NCI-H1105 (cell line): ENCODE data around the gene KRT28.
"Not testable (repeated sequence)": the region's sequence is repeated elsewhere in the genome, so short reads cannot be mapped to it uniquely, and the experiment has no call there.

Source experiments
- DNase-seq: peaks from one replicate; lab custom pipeline; 2025; lab: John Stamatoyannopoulos, UW

KRT28 gene

DNA sequence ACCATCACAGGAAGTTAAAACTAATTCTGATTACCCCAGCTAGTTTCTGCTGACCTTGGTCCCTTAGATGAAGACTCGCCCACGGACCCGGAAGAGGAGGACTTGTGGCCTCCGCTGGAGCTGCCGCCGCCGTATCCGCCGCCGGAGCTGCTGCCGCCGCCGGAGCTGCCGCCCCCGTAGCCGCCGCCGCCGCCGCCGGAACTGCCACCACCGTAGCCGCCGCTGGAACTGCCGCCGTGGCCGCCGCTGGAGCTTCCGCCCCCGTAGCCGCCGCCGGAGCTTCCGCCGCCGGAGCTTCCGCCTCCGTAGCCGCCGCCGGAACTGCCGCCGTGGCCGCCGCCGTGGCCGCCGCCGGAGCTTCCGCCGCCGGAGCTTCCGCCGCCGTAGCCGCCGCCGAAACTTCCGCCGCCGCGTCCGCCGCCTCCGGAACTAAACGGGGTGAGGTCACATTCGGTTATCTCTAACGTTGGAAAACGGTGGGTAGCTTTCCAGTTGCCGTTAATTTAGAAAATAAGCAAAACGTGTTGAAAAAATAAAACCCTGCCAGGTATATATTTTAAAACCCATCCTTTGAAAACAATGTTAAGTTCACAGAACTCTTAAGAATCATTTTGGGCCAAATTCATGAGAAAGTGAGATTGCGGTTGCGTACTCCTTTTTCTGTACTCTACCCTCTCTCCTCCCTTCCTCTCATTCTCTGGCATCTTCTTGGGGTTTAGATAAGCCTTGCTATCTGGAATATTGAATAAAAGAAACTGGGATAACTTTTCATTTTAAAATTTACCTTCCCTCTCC is 19.2 kb upstream of the KRT28 start:
- peak; percentile 73 for DNase-seq

DNA sequence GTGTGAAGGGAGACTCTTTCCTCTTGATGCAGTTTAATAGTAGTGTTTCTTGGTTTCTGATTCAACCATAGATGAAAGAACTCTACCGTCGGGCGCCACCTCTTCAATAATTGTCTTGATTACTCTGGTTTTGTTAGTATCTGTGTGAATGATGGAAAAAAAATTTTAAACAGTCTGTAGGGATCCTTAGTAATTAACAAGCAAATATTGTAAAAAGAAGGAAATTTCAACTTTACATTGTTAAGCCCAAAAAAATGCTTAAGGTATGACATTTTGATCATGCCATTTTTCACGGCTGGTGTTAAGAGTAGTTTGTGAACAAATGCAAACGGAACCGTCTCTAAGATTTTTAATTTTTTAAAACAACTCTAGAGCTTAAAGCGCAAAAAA is 18.6 kb upstream of the KRT28 start:
- no peak for DNase-seq

DNA sequence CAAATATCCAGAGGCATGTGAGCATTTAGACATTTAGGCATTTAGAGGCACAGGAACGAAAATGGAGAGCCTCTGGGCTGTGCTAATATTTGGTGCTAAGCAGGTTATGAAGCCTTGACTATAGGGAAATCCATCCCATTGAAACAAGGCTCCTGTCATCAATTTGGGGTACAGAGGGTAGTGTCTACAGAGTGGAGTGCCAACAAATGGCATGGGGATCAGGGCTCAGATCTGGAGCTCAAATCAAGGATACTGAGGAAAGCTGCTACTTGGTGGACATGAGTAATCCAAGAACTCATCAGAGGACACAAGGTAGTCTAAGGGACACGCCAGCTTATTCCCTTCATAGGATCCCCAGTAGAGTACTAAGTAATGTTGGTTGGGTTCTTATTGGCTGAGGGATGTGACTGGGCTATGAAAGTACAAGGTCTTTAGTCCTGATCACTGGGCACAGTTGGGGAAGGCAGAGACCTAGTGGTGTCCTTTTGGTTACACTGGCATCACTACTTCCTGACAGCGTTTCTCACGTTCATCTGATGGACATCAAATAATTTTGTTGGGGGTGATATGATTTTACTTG is 17.4 kb upstream of the KRT28 start:
- no peak for DNase-seq

DNA sequence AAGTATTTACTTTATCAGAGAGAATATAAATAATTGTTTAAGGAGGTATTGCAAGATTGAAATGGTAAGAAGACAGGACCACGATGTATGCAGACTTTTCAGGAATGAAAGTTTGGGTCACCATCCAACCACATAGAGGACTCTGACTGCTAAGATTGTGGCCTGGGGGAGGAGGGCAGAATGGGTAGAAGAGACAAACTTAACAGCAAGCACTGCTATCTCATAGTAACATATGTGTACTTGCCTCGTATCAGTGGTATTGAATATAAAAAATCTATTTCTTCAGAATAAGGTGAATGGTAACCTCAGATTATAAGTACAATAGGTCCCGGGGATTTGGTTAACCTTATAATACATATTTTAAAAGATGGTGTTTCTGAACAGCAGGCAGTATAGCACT is 16.8 kb upstream of the KRT28 start:
- DNase-seq: no peak

DNA sequence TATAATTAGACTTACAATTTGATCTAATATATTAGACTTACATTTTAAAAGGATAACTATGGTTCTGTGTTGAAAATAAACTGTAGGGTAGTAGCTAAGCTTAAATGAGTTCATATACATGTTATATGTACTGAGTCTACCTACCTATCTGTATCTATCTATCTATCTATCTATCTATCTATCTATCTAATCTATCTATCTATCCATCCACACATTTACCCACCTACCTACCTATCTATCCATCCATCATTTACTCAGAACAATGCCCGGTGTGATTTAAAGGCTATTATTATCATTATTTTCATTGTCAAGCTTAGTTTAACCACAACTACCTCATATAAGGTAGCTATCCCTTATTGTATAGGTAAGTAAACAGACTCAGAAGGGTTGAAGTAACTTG is 15.6 kb upstream of the KRT28 start:
- no peak for DNase-seq

DNA sequence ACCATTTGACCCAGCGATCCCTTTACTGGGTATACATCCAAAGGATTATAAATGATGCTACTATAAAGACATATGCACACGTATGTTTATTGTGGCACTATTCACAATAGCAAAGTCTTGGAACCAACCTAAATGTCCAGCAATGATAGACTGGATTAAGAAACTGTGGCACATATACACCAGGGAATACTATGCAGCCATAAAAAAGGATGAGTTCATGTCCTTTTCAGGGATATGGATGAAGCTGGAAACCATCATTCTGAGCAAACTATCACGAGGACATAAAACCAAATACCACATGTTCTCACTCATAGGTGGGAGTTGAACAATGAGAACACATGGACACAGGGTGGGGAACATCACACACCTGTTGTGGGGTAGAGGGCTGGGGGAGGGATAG is 14.9 kb upstream of the KRT28 start:
- DNase-seq: not testable (repeated sequence)

DNA sequence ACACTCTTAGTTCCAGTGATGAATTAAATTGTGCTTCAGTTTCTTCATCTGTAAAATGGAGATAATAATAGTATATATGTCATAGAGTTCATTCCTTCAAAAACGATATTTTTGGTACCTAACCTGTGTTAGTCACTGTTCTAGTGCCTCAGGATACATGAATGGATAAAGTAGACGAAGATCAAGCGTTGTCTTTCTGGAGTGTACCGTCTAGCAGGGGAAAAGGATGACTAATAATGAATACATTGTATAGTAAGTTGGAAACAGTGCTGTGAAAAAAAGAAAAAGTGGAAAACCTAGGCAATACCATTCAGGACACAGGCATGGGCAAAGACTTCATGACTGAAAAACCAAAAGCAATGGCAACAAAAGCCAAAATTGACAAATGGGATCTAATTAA is 14.0 kb upstream of the KRT28 start:
- no peak for DNase-seq

DNA sequence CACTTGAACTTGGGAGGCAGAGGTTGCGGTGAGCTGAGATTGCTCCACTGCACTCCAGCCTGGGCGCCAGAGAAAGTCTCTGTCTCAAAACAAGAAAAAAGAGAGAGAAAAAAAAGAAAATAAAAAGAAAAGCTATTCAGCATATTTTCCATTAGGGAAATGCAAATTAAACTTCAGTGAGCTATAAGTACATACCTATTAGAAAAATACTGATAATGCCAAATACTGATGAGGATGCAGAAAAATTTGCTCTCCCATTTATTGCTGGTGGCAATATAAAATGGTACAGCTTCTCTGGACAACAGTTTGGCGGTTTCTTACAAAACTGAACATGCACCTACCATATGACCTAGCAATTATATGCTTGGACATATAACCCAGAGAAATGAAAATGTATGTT is 12.9 kb upstream of the KRT28 start:
- DNase-seq: no peak

DNA sequence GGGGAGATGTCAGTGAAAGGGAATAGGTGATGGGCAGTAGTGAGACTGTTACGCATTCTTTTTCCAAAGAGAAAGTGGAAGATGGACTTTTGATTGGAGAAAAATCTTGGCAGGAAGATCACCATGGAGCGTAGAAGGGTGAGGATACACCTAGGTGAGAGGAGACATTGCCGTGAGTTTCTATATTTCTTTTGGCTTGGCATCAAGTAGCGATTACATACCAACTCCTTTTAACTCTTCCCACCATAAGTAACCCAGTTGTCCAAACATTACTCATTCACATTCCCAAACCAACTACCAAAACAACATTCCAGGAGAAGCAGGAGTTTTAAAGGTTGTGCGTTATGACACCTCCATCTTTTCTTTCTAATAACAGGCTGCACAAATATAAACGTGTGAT is 10.7 kb upstream of the KRT28 start:
- no peak for DNase-seq

DNA sequence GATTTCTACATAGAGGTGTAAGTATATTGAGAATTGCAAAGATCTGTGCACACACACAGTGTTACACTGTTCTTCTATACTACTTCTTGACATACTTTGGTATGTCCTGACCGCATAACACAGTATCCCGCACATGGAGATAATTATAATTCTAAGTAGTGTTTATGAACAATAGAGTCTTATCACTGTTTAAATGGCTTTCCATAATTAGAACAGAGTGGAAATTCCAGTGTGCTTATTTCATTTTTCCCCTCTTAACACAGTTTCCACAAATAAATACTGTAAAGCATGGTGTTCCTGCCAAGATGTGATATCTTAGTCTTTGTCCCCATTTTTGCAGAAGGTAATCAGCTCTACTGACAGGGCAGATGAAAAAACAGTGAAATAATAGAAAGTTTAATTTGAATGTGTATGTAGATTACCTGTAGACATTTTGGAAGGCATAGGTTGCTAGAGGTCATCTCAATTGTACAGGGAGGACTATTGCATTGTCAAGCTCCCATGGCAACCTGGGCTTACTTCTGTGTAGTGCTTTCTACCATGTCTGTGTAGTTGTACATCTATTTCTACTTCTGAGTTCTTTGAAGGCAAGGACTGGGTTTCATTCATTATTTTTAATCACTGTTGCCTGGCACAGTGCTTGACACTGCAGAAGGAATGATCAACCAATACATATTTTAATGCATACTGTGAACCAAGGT is 10.1 kb upstream of the KRT28 start:
- no peak for DNase-seq

DNA sequence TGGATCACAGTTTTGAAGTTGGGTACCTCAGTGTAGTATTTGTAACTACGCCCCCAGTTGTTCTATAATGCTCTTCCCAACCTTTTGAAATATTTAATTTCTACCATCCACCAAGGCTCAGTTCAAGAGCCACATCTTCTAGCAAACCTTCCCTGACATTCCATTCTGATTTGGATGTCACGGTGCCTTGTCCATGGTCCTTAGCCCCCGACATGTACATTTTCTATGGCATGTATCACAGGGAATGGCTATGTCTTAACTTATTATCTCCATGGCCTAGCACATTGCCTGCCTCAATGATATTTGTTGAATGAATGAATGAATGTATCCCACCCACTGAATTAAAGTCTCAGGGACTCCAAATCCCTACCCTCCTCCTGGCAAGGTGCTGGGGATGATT is 6.4 kb upstream of the KRT28 start:
- DNase-seq: no peak

DNA sequence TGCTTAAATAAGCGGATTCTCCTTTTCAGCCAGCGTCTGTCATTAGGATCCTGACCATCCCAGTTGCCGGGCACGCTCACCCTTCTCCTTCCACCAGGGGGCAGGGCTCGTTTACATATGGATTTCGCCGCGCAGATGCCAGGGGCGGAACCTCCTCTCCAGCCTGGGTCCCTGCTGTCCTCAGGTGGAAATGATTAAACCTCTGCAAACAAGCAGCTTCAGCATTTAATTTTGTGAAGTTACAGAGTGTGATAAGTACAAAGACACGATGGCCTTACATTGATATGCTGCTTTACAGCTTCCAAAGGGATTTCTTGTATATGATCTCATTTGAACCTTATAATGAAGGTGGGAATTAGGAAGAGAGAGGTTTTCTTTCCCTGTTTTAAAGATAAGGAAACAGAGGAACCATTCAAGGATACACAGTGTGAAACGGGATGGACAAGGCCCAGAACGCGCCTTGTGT is 3.9 kb upstream of the KRT28 start:
- peak; percentile 63 for DNase-seq

DNA sequence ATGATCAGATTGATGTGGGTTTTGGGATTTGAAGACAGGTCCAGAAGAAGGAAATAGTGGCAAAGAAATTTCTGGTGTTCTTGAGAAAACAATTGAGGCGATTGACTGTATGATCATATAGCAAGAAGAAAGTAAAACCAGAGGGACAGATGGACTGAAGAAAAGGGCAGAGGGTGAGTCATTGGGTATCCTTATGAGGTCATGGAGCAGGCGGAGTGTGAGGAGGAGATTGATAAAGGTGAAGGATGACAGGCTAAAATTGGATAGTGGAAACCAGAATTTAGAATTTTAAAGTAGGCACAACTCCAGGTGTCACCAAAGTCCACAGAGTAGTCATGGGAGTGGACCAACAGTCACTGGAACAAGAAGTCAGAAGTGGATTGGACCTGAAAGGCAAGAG is 1.4 kb upstream of the KRT28 start:
- DNase-seq: no peak

DNA sequence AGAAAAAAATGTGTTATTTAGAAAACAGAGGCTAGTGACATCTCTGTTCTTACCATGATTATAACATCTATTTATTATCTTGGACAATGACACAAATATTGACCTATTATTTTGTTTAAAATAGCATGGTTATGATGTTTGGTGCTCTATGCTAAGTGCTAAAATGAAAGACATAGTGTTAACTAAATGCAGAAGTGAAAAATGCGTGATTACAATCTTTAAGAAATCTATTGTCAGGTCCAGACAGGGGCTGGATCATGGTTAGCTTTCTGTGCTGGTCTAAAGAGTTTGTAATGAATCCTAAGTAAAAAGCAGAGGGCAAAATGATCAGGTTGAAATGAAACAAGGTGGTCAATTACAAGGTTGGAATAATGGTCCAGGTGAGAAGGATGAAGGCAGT is 622 bp upstream of the KRT28 start:
- DNase-seq: no peak

DNA sequence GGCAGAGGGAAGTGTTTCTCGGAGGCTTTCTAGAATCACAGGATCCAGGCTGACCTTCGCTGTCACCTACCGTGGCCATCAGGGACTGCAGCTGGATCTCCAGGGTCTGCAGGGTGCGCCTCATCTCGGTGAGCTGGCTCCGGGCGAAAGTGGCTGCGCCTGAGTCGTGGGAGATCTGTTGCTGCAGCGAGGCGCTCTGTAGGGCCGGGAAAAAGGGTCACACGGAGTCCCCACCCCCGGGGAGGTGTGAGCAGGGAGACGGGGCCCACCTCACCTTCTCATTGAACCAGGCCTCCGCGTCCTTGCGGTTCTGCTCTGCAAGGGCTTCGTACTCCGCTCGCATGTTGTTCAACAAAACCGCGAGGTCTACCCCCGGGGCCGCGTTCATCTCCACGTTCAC is 2.9 kb downstream of the KRT28 start:
- no peak for DNase-seq

DNA sequence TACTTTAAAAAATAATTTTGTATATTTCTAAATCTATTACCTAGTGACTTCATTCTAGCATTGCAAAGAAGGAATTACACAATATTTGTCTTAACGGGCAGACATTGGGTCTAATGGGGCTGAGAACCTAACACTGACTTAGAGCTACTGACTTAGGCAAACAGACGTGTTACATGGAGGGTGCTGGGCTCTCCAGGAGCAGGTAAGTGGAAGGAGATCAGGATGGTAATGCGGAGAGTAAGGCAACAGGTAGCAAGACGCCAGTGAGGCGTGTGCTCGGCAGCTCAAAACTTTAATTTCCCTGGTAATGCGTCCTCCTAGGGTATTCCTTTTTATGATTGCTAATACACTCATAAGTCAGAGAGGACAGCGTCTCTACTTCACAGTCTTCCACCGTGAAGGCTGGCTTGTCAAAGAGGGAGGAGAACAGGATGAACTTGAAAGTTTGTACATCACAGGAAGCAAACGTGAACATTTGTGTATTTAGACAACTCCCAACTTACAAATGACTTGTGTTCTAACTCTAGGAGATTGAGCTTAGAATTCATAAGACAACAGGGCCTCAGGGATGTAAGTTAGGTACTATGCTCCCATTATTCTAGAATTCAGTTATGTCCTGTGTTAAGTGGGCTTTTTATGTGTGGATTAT is 4.6 kb downstream of the KRT28 start:
- DNase-seq: no peak

DNA sequence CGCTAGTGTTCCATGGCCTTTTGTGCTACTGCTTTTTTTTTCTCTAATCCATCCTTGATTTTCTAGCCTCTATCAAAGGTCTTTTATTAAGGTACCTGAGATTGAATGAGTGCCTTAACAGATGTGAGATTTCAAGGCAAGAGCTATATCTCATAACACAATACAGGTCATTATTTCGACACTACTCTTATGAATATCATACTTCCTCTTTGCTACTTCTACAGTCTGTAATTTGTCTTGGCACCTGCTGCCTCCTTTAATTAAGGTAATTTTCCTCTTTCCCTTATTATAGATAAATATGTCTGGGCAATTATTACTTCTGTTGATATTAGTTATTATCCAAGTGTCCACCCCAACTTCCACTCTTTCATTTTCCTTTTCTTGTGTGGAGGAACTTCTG is 5.3 kb downstream of the KRT28 start:
- DNase-seq: no peak

DNA sequence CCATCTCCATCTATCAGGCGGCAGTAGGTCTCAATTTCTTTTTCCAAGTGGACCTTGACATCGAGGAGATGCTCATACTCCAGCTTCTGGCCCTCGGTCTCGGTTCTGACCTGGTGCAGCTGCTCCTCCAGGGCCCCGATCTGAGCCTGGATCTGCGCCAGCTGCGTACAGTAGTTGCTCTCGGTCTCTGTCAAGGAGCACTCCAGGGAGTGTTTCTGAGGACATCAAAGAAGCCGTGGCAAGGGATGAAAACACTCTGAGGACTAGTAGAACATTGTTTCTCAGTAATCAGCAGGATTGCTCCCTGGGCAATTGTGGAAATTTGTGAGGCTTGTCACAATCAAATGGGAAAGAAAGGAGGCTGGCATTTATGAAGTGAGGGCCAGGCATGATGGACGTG is 5.9 kb downstream of the KRT28 start:
- no peak for DNase-seq

DNA sequence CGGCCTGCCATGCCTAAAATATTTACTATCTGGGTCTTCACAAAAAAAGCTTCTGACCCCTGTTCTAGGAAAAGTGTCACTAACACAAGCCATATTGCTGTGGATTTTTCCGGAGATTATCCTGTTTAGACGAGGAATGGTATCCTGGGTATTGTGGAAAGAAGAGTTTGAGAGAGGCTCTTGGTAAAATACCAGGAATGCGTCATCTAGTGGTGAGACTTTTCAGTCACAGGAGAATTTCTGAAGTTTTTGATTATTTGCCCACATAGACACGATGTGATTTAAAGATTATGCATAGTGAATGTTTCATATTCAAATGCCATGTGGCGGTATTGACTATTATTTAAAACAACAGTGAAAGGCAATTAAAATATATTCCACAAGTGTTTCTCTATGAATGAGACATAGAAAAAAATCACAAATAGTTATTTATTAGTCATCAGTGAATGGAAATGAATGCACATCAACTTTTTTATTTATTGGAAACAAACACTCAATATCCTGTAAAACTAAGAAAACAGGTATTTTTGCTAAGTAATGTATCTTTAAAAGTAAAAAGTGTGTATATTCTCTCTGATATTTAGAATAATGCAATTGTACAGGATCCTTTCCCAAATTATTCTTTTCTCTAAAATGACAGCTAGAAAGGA is 7.8 kb downstream of the KRT28 start:
- no peak for DNase-seq

DNA sequence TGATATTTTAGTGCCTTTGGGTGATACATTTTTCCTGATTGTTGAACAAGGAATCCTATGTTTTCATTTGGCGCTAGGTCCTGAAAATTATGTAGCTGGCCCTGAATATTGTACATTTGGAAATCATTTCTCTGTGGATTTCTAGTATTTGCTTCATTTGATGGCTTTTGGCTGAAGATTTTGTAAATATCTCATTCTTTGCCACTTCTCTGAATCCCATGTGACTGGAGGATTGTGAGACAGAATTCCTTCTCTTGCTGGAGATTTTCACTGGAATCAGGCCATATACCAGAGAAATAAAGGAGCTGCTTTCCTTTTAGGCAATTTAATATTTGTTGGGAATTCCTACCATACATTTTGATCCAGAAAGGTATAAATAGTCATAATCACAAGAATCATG is 8.6 kb downstream of the KRT28 start:
- no peak for DNase-seq

DNA sequence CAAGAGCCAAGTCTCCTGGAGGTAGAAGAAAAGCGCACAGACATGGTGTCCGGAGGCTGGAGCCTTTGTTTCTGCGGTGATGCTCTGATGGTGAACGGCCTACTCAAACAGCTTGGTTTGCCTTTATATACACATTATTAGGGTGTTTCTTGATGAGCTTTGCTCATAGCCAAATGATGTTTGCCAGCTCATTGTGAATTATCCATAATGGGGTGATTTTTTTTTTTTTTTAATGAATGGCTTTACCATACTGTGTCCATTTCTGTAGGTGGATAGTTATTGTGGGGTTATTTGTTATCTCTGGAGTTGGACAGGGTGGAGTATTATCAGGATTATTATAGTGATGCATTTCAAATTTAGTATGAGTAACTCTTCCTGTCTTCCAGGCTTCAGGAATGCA is 17.3 kb downstream of the KRT28 start, which contains the start of gene KRT27:
Gene KRT27, minus strand, starts transcription at position 101 of the 400 bp plus-strand sequence. Its CDS starts 57 bp downstream, at position 44.
- DNase-seq: no peak
